ENCODE data around the gene ABCC2.

ABCC2 gene

GRCh38 chr10:99851825-99852224 lies 69.4 kb downstream of the ABCC2 start:
- Histone ChIP-seq H3K79me2 (ENCODE audit: insufficient read depth, low read length) (no peaks in the 10 kb centered on the region), H3K4me1 (ENCODE audit: insufficient read depth, low read length, poor library complexity, severe bottlenecking) (no peaks in the 10 kb centered on the region), H3K36me3 (ENCODE audit: insufficient read depth, low read length) (no peaks in the 10 kb centered on the region), H3K9me2 (replicated peaks; ENCODE audit: low read depth, low read length) (no peaks in the 10 kb centered on the region), H3K4me2 (ENCODE audit: low read depth, low read length, poor library complexity, severe bottlenecking) (no peak overlapping the region), H3F3A (ENCODE audit: low read depth) (no peaks in the 10 kb centered on the region), H3K4me3 (ENCODE audit: low read length, poor library complexity, severe bottlenecking) (no peak overlapping the region), H3K27me3 (ENCODE audit: insufficient read depth, low read length, poor library complexity, severe bottlenecking) (no peaks in the 10 kb centered on the region), H4K20me1 (ENCODE audit: insufficient read depth, low read length, poor library complexity, severe bottlenecking) (no peaks in the 10 kb centered on the region), H3K9ac (ENCODE audit: low read depth, low read length, poor library complexity, severe bottlenecking) (no peak overlapping the region), H2AFZ (ENCODE audit: low read length) (no peak overlapping the region), H3K9me3 (ENCODE audit: insufficient read depth, low read depth, low read length) (no peaks in the 10 kb centered on the region)
- TF ChIP-seq EZH2phosphoT487 (IDR thresholded peaks at IDR 0.05; ENCODE audit: borderline replicate concordance): no peak
- TF ChIP-seq CTCF (conservative IDR thresholded peaks at IDR 0.05; ENCODE audit: low read length): no peak

GRCh38 chr10:99852481-99853213 lies 70.2 kb downstream of the ABCC2 start:
- no peaks in the 10 kb centered on the region for H3K4me1 ChIP-seq (ENCODE audit: insufficient read depth, low read length, poor library complexity, severe bottlenecking)
- no peak overlapping the region for H3K4me3 ChIP-seq (ENCODE audit: low read length, poor library complexity, severe bottlenecking)
- no peaks in the 10 kb centered on the region for H3K79me2 ChIP-seq (ENCODE audit: insufficient read depth, low read length)
- no peaks in the 10 kb centered on the region for H3K9me2 ChIP-seq (replicated peaks; ENCODE audit: low read depth, low read length)
- no peak overlapping the region for H2AFZ ChIP-seq (ENCODE audit: low read length)
- H3K36me3 ChIP-seq (ENCODE audit: insufficient read depth, low read length): no peaks in the 10 kb centered on the region
- H3K9me3 ChIP-seq (ENCODE audit: insufficient read depth, low read depth, low read length): no peaks in the 10 kb centered on the region
- H3F3A ChIP-seq (ENCODE audit: low read depth): no peaks in the 10 kb centered on the region
- TF ChIP-seq CTCF (conservative IDR thresholded peaks at IDR 0.05; ENCODE audit: low read length): no peak
- TF ChIP-seq EZH2phosphoT487 (IDR thresholded peaks at IDR 0.05; ENCODE audit: borderline replicate concordance): no peak
- no peaks in the 10 kb centered on the region for H3K27me3 ChIP-seq (ENCODE audit: insufficient read depth, low read length, poor library complexity, severe bottlenecking)
- no peak overlapping the region for H3K4me2 ChIP-seq (ENCODE audit: low read depth, low read length, poor library complexity, severe bottlenecking)
- no peaks in the 10 kb centered on the region for H4K20me1 ChIP-seq (ENCODE audit: insufficient read depth, low read length, poor library complexity, severe bottlenecking)
- no peak overlapping the region for H3K9ac ChIP-seq (ENCODE audit: low read depth, low read length, poor library complexity, severe bottlenecking)

GRCh38 chr10:99853655-99854054 lies 71.2 kb downstream of the ABCC2 start:
- no peaks in the 10 kb centered on the region for H3K36me3 ChIP-seq (ENCODE audit: insufficient read depth, low read length)
- H3K27me3 ChIP-seq (ENCODE audit: insufficient read depth, low read length, poor library complexity, severe bottlenecking): no peaks in the 10 kb centered on the region
- H3K4me3 ChIP-seq (ENCODE audit: low read length, poor library complexity, severe bottlenecking): no peak overlapping the region
- H2AFZ ChIP-seq (ENCODE audit: low read length): no peak overlapping the region
- TF ChIP-seq EZH2phosphoT487 (IDR thresholded peaks at IDR 0.05; ENCODE audit: borderline replicate concordance) (no peak), CTCF (conservative IDR thresholded peaks at IDR 0.05; ENCODE audit: low read length) (no peak)
- H4K20me1 ChIP-seq (ENCODE audit: insufficient read depth, low read length, poor library complexity, severe bottlenecking): no peaks in the 10 kb centered on the region
- no peak overlapping the region for H3K9ac ChIP-seq (ENCODE audit: low read depth, low read length, poor library complexity, severe bottlenecking)
- no peaks in the 10 kb centered on the region for H3F3A ChIP-seq (ENCODE audit: low read depth)
- no peaks in the 10 kb centered on the region for H3K9me3 ChIP-seq (ENCODE audit: insufficient read depth, low read depth, low read length)
- H3K79me2 ChIP-seq (ENCODE audit: insufficient read depth, low read length): no peaks in the 10 kb centered on the region
- H3K4me2 ChIP-seq (ENCODE audit: low read depth, low read length, poor library complexity, severe bottlenecking): no peak overlapping the region
- no peaks in the 10 kb centered on the region for H3K9me2 ChIP-seq (replicated peaks; ENCODE audit: low read depth, low read length)
- H3K4me1 ChIP-seq (ENCODE audit: insufficient read depth, low read length, poor library complexity, severe bottlenecking): no peaks in the 10 kb centered on the region

Measured in Loucy (cell line).